Neural crest cell (in vitro differentiated cells): ENCODE results near the gene TNFRSF1A. TPM values are rescaled to one million over a fixed set of nuclear protein-coding genes. Genes with fewer than 3 reads are reported as not detected.

Experiments used
- DNase-seq: peaks from one replicate; pipeline ENCODE4 v3.0.0; 2021; ENCODE audit warnings: low read depth, mixed read lengths, low spot score
- H3K27ac Mint-ChIP-seq: one replicate; pipeline ENCODE4 v1.8.0; 2021; ENCODE audit warnings: mild to moderate bottlenecking, mixed read lengths; ENCODE audit not compliant: unreplicated experiment
- H3K27me3 Mint-ChIP-seq: 2 replicates; pipeline ENCODE4 v1.8.0; 2021; ENCODE audit warnings: low read depth, mild to moderate bottlenecking, mixed read lengths
- H3K36me3 Mint-ChIP-seq: 2 replicates; pipeline ENCODE4 v1.8.0; 2021; ENCODE audit warnings: low read depth, mild to moderate bottlenecking, mixed read lengths
- H3K4me1 Mint-ChIP-seq: 2 replicates; pipeline ENCODE4 v1.8.0; 2021; ENCODE audit warnings: mixed read lengths
- H3K4me3 Mint-ChIP-seq: one replicate; pipeline ENCODE4 v1.8.0; 2021; ENCODE audit warnings: mild to moderate bottlenecking, mixed read lengths
- H3K9me3 Mint-ChIP-seq: 2 replicates; pipeline ENCODE4 v1.8.0; 2021; ENCODE audit warnings: mixed read lengths
- total RNA-seq: library from RNA; stranded (reverse); gene quantifications from 2 replicates; pipeline ENCODE4 v1.2.1, GENCODE V29; 2021
- TF ChIP-seq, protein P1 (sequence below): fragments of 200-600 bp; sonication (generic); conservative IDR thresholded peaks from 2 replicates; pipeline ENCODE4 v1.5.0; 2021; ENCODE audit warnings: antibody characterized with exemption, mild to moderate bottlenecking

The TNFRSF1A gene
- total RNA-seq, 1 donor from 2014 or later = 47.7 TPM

DNA sequence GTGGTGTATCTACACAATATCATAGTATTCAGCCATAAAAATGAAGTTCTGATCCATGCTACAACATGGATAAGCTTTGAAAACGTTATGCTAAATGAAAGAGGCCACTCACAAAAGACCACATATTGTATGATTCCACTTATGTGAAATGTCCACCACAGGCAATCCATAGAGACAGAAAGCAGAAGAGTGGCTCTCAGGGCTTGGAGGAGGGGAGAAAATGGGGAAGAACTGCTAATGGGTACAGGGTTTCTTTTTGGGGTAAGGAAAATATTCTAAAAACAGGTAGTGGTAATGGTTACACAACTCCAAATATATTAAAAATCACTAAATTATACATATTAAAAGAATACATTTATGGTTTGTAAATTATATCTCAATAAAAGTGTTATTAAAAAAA, 17.0 kb upstream of the TNFRSF1A start:
- Mint-ChIP-seq H3K27me3 (no peaks in the 10 kb centered on the region), H3K4me3 (no peak overlapping the region), H3K36me3 (no peaks in the 10 kb centered on the region), H3K9me3 (no peaks in the 10 kb centered on the region), H3K27ac (no peak overlapping the region), H3K4me1 (no peaks in the 10 kb centered on the region)
- TF ChIP-seq, protein P1, sequence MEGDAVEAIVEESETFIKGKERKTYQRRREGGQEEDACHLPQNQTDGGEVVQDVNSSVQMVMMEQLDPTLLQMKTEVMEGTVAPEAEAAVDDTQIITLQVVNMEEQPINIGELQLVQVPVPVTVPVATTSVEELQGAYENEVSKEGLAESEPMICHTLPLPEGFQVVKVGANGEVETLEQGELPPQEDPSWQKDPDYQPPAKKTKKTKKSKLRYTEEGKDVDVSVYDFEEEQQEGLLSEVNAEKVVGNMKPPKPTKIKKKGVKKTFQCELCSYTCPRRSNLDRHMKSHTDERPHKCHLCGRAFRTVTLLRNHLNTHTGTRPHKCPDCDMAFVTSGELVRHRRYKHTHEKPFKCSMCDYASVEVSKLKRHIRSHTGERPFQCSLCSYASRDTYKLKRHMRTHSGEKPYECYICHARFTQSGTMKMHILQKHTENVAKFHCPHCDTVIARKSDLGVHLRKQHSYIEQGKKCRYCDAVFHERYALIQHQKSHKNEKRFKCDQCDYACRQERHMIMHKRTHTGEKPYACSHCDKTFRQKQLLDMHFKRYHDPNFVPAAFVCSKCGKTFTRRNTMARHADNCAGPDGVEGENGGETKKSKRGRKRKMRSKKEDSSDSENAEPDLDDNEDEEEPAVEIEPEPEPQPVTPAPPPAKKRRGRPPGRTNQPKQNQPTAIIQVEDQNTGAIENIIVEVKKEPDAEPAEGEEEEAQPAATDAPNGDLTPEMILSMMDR = no peak
- DNase-seq = no peak

DNA sequence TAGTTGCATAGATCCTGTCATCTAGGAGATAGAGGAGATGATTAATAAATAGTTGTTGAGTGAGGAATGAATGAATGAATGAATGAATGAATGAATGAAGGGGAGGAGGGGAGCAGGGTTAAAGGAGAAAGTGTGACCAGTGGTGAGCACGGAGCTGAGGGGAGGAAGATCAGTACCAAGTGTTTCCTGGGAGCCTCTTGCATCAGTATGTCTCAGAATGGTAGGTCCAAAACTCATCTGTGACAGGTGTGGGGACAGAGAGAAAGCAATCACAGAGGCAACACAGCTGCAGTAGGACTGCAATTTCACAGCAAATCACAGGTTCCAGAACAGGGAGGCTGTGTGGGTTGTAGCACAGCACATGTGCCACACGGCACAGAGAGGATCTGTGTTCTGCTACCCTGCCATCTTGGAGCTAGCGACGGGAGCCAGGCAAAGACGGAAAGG, 14.5 kb upstream of the TNFRSF1A start:
- TF ChIP-seq, protein P1 = no peak
- no peaks in the 10 kb centered on the region for H3K9me3 Mint-ChIP-seq
- no peak for DNase-seq
- H3K4me1 Mint-ChIP-seq = no peaks in the 10 kb centered on the region
- no peaks in the 10 kb centered on the region for H3K27me3 Mint-ChIP-seq
- no peak overlapping the region for H3K27ac Mint-ChIP-seq
- H3K36me3 Mint-ChIP-seq = no peaks in the 10 kb centered on the region
- H3K4me3 Mint-ChIP-seq = no peak overlapping the region

DNA sequence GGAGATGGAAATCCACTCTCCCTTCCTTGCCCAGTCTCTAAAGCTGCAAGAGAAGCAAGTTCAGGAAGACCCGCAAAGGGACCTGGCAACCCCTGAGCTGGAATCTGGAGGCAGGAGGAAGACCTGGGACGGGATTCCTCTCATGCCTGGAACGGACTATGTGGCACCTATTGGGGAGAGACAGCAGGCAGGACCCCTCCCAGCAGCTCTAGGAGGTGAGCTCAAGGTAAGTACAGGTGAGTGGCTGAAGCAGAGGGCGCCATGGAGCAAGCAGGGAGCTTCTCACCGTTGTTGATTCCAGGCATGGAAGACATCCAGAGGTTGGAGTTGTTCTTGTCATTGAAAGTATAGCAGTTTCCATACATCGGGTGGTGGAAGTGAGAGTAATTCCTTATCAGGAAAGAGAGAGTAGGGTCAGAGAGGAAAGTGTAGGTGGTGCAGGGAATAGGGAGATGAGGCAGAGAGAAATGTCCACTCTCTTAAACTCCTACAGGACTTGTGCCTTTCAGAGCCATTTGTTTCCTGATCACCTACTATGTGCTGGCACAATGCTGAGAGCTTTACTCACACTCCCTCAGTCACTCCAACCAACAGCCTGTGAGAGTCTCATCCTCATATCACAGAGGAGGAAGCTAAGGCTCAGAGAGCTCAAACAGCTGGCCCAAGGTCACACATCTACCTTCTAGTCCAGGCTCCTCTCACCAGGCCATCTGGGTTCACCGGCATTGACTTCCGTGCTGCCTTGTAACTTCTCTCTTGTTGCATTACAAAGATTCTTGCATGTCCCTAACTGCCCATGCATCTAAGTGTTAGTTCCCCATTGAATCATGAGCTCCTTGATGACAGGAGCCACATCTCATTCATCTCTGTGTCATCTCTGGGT, 13.9 kb upstream of the TNFRSF1A start:
- Mint-ChIP-seq H3K36me3 (no peaks in the 10 kb centered on the region), H3K9me3 (no peaks in the 10 kb centered on the region), H3K4me1 (no peaks in the 10 kb centered on the region), H3K27me3 (no peaks in the 10 kb centered on the region), H3K27ac (peak overlapping the region; percentile 78), H3K4me3 (no peak overlapping the region)
- DNase-seq = no peak
- TF ChIP-seq, protein P1 = no peak

DNA sequence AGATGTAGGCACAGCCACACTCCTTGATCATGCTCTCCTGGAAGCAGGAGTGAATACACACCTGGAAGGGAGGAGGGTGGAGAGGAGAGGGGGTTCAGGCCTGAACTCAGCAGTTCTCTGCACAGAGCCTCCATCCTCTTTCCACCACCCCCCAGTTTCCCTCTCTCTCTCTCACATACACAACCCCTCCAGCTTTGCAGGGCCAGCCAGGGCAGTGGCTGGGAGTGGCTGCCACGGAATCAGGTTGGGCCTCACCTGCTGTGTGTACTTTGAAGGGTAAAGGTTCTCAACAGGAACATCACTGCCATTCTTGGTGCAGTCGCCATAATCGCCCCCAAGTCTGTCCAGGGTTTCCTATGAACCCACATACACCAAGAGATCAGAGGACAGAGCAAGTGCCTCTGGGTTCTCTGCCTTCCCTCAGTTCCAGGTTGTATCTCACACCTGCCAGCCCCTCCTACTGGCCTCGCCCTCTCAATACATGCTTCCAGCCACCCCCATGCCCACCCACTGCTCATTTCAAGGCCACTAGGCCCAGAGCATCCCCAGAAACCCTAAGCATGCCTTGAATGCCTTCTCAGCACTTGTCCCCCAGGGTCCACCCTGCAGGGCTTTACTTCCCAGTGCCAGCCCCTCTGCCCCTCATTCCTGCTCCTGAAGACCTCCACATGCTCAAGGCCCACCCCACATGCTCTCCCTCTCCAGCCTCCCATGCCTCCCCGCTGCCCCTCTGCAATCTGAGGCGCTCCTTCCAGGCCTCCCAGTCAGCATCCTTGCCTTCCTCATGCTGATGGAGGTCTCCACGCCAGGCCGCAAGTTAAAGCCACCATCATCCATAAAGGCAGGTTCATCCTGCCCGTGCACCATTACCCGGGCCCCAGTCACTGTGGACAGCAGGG, 12.9 kb upstream of the TNFRSF1A start:
- Mint-ChIP-seq H3K27ac (no peak overlapping the region), H3K4me1 (no peaks in the 10 kb centered on the region), H3K9me3 (no peaks in the 10 kb centered on the region), H3K36me3 (no peaks in the 10 kb centered on the region), H3K27me3 (no peaks in the 10 kb centered on the region), H3K4me3 (no peak overlapping the region)
- DNase-seq = no peak
- TF ChIP-seq, protein P1 = no peak

DNA sequence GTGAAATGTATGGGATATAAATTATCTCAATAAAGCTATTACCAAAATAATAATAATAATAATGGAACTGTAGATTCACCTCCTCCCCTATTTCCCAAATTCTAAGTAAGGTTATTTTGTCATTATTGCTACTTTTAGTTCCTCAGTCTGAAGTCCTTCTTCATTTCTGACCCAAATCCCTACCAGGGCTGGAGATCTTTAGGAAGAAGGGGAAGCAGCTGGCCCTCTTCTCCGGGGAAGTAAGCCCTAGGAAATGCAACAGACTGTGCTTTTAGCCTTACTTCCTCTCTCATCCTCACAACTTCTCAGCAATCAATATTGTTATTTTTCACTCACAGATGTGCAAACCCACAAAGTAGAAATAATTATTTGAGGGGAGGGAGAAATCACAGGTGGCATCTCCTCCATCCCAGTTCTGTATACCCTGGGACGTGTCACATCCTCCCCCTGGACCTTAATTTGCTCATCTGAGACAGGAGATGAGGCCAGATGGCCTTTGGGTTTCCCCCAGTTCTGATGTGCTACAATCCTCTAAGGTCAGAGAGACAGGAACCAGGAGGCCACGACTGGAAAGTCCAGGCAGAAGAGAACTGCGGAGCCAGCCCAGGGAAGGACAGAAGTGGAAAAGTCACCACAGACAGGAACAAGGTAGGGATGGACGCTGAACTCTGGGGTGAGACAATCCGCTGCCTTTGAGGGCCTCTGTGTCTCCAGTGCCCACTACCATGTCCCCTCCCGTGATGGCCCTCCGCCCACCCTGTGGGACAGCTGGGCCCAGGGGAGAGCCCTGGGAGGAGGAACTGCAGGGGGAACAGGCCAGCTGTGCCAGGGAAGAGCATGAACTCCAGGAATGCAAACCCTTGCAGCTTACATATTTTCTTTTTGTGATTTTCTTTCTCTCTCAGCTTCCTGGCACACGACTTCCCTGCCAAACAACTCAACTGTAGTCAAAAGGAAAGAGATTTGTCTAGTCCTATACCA, 10.6 kb upstream of the TNFRSF1A start:
- Mint-ChIP-seq H3K4me3 (no peak overlapping the region), H3K36me3 (no peaks in the 10 kb centered on the region), H3K27ac (no peak overlapping the region), H3K9me3 (no peaks in the 10 kb centered on the region), H3K4me1 (no peaks in the 10 kb centered on the region), H3K27me3 (no peaks in the 10 kb centered on the region)
- no peak for DNase-seq
- TF ChIP-seq, protein P1 = no peak
